Muscle layer of duodenum (tissue), 2 donors: ENCODE measurements around the gene CCDC146.

Experiments used
- H3K27ac ChIP-seq: one replicate; pipeline ENCODE4 v1.7.0; 2013; ENCODE audit warnings: mild to moderate bottlenecking, low read length
- H3K27me3 ChIP-seq: one replicate; pipeline ENCODE4 v1.7.0; 2013; ENCODE audit warnings: low read depth, mild to moderate bottlenecking, control low read depth, low read length
- H3K36me3 ChIP-seq, 2 donors: one replicate each; pipeline ENCODE4 v1.7.0; 2013; ENCODE audit warnings: low read length in 2 of 2, control low read depth in 1 of 2, mild to moderate bottlenecking in 1 of 2; ENCODE audit not compliant: insufficient read depth in 2 of 2, control insufficient read depth in 1 of 2
- H3K4me1 ChIP-seq, 2 donors: one replicate each; pipeline ENCODE4 v1.7.0; 2013; ENCODE audit warnings: low read length in 2 of 2, mild to moderate bottlenecking in 2 of 2, control low read depth in 1 of 2, moderate library complexity in 1 of 2; ENCODE audit not compliant: insufficient read depth in 2 of 2, control insufficient read depth in 1 of 2
- H3K4me3 ChIP-seq, 2 donors: one replicate each; pipeline ENCODE4 v1.7.0; 2013; ENCODE audit warnings: low read length in 2 of 2, low read depth in 1 of 2, mild to moderate bottlenecking in 1 of 2
- H3K9me3 ChIP-seq, 2 donors: one replicate each; pipeline ENCODE4 v1.7.0; 2013; ENCODE audit warnings: low read length in 2 of 2, control low read depth in 1 of 2, mild to moderate bottlenecking in 1 of 2; ENCODE audit not compliant: control insufficient read depth in 1 of 2
- donor health status: healthy.

The CCDC146 gene

DNA sequence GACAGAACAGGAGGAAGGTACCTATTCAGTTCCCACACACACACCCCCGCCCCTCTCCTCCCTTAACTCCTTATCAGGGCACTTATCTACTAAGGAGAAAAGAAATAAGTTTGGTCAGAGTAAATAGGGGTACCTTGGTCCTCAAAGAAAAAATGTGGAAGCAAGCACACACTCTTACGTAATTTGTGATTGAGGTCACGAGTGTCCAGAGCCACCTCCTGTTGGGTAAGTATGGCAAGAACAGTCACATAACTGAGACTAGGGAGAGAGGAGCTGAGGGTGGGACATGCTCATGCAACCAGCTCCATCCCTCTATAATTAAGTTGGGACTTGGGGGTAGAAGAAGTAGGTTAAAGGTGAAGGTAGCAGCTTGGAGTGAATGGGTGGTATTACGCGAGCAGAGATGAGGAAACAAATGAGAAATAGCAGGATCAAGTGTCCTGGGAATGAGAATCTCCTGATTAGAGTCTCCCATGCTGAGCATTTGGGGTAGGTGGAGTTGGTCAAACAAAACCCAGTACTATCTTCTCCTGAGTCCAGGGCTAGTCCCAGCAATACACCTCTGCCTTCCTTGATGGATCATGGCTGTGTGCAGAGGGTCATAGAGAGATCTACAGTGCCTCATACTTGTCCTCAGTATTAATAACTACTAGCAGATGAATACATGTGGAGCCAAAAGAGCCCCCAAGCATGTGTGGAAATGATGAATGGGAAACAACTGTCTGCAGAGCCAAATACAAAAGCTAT is 216.6 kb downstream of the CCDC146 start:
- Histone ChIP-seq H3K36me3 (no peaks in the 10 kb centered on the region), H3K4me3 (no peak overlapping the region), H3K4me1 (peaks cover 0 to 27% of the 10 kb centered on the region in 2 donors), H3K27me3 (no peaks in the 10 kb centered on the region), H3K27ac (no peak overlapping the region), H3K9me3 (no peaks in the 10 kb centered on the region)

DNA sequence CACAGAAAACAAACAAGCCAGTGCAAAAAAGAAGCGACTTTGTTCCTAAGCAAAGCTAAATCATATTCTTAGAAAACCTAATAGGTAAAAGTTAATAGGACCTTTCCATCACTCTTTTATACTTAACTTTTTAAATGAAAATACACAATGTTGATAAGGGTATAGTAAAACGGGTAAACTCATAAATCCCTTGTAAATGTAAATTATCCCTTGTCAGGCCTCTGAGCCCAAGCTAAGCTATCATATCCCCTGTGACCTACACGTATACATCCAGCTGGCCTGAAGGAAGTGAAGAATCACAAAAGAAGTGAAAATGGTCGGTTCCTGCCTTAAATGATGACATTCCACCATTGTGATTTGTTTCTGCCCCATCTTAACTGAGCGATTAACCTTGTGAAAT is 217.3 kb downstream of the CCDC146 start:
- no peaks in the 10 kb centered on the region for H3K36me3 ChIP-seq
- H3K27ac ChIP-seq = no peak overlapping the region
- H3K9me3 ChIP-seq = no peaks in the 10 kb centered on the region
- peaks cover 0 to 27% of the 10 kb centered on the region in 2 donors for H3K4me1 ChIP-seq
- H3K27me3 ChIP-seq = no peaks in the 10 kb centered on the region
- H3K4me3 ChIP-seq = no peak overlapping the region
